Adrenal gland (tissue), 5 donors: ENCODE results near the gene AP2A2.

Source experiments
- POLR2A ChIP-seq, 2 donors: fragments of 450-650 bp; IDR thresholded peaks; one replicate each; pipeline ENCODE4 v1.6.1; 2017; ENCODE audit warnings: antibody characterized with exemption in 2 of 2, mild to moderate bottlenecking in 2 of 2, moderate library complexity in 1 of 2
- TF ChIP-seq, protein P1 (sequence below), 6 experiments: fragments of 450-650 bp in 4 of 6; fragments of 200-600 bp in 2 of 6; sonication (generic) in 1 of 6; IDR thresholded peaks; 1 replicate in 5 of 6; 2 replicates in 1 of 6; pipeline versions ENCODE4 v1.5.1 to v1.8.0; 2016 to 2021; ENCODE audit warnings: antibody characterized with exemption in 6 of 6, mild to moderate bottlenecking in 2 of 6, moderate library complexity in 1 of 6
- donor health status: DM: no; HTN: no; CAD: no.

DNA sequence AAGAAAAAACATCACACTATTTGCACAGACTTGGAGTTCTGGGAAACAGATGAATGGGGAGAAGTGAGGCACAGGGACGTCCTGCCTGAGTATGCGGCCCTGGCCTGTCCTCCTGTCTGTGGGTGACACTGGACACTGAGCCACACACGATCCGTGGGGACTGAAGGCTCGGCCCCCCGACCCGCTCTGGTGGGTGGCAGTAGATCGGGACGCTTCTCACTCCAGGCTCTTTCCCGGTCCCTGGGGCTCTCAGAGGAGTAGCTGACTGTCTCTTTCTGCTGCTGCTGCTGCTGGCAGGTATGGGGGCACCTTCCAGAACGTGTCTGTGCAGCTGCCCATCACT, 83.1 kb downstream of the AP2A2 start:
- TF ChIP-seq, protein P1, sequence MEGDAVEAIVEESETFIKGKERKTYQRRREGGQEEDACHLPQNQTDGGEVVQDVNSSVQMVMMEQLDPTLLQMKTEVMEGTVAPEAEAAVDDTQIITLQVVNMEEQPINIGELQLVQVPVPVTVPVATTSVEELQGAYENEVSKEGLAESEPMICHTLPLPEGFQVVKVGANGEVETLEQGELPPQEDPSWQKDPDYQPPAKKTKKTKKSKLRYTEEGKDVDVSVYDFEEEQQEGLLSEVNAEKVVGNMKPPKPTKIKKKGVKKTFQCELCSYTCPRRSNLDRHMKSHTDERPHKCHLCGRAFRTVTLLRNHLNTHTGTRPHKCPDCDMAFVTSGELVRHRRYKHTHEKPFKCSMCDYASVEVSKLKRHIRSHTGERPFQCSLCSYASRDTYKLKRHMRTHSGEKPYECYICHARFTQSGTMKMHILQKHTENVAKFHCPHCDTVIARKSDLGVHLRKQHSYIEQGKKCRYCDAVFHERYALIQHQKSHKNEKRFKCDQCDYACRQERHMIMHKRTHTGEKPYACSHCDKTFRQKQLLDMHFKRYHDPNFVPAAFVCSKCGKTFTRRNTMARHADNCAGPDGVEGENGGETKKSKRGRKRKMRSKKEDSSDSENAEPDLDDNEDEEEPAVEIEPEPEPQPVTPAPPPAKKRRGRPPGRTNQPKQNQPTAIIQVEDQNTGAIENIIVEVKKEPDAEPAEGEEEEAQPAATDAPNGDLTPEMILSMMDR (IDR thresholded peaks at IDR 0.05), result no peak
- TF ChIP-seq POLR2A (IDR thresholded peaks at IDR 0.05), result no peak
